ENCODE measurements around the gene NCBP3.

GRCh38 chr17:3788200-3788599 lies 57.8 kb downstream of the NCBP3 start:
- TF ChIP-seq, protein P1, sequence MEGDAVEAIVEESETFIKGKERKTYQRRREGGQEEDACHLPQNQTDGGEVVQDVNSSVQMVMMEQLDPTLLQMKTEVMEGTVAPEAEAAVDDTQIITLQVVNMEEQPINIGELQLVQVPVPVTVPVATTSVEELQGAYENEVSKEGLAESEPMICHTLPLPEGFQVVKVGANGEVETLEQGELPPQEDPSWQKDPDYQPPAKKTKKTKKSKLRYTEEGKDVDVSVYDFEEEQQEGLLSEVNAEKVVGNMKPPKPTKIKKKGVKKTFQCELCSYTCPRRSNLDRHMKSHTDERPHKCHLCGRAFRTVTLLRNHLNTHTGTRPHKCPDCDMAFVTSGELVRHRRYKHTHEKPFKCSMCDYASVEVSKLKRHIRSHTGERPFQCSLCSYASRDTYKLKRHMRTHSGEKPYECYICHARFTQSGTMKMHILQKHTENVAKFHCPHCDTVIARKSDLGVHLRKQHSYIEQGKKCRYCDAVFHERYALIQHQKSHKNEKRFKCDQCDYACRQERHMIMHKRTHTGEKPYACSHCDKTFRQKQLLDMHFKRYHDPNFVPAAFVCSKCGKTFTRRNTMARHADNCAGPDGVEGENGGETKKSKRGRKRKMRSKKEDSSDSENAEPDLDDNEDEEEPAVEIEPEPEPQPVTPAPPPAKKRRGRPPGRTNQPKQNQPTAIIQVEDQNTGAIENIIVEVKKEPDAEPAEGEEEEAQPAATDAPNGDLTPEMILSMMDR (IDR thresholded peaks at IDR 0.05): no peak
- no peak for TF ChIP-seq ZFX (IDR thresholded peaks at IDR 0.05; ENCODE audit: borderline replicate concordance)

Data from 22Rv1 (cell line).